ENCODE data around the gene GRB14. TPM values are rescaled to one million over a fixed set of nuclear protein-coding genes. Genes with fewer than 3 reads are reported as not detected.

Gene GRB14
- total RNA-seq, 1 experiment from 2014 or later = 6.3 TPM

- H3K27me3 ChIP-seq (ENCODE audit: insufficient read depth, low read length) = no peaks in the 10 kb centered on the region
- intact Hi-C loops (cut with micrococcal nuclease) = no loop called here
- ATAC-seq (no peak), DNase-seq (ENCODE audit: low read depth, low spot score) (no peak)
- POLR2A ChIA-PET = no interaction called here
- no peak overlapping the region for H3K27ac ChIP-seq (ENCODE audit: low read depth, low read length)
- no peaks in the 10 kb centered on the region for H3K9me3 ChIP-seq (ENCODE audit: control insufficient read depth in 1 of 2, insufficient read depth in 1 of 2, low read depth in 1 of 2, low read length in 2 of 2)
- RAD21 ChIA-PET (ENCODE audit: low non-redundant PET in 1 of 2, low total read pairs in 2 of 2, uncharacterized antibody in 2 of 2, unreplicated experiment in 2 of 2) = no interaction called here
- H3K79me2 ChIP-seq (ENCODE audit: insufficient read depth, low read length) = no peaks in the 10 kb centered on the region
- H3K4me1 ChIP-seq (ENCODE audit: control insufficient read depth in 1 of 2, insufficient read depth in 2 of 2, low read length in 2 of 2) = no peaks in the 10 kb centered on the region
- H3K9me2 ChIP-seq (ENCODE audit: insufficient read depth) = no peaks in the 10 kb centered on the region
- no peak for TF ChIP-seq YY1 (IDR thresholded peaks at IDR 0.05; ENCODE audit: extremely low read depth, insufficient replicate concordance, low read depth, low read length)
- no peak for TF ChIP-seq ZBTB33 (IDR thresholded peaks at IDR 0.05; ENCODE audit: extremely low read depth, insufficient replicate concordance, low read length)
- TF ChIP-seq FOSL1 (IDR thresholded peaks at IDR 0.05; ENCODE audit: low read depth) = no peak
- TF ChIP-seq ELF1 (IDR thresholded peaks at IDR 0.05; ENCODE audit: borderline replicate concordance, low read depth) = no peak
- TF ChIP-seq JUND (IDR thresholded peaks at IDR 0.05) = no peak
- no peak for TF ChIP-seq SP1 (IDR thresholded peaks at IDR 0.05; ENCODE audit: low read depth)
- TF ChIP-seq RAD21 (IDR thresholded peaks at IDR 0.05; ENCODE audit: low read depth) = no peak
- TF ChIP-seq POLR2A (IDR thresholded peaks at IDR 0.05; ENCODE audit: borderline replicate concordance, extremely low read depth, insufficient read depth, insufficient read length) = no peak
- no peak for TF ChIP-seq EZH2phosphoT487 (IDR thresholded peaks at IDR 0.05; ENCODE audit: borderline replicate concordance)
- no peak for TF ChIP-seq REST (IDR thresholded peaks at IDR 0.05; ENCODE audit: low read depth)
- TF ChIP-seq SRF (IDR thresholded peaks at IDR 0.05; ENCODE audit: low read depth) = no peak
- no peak for TF ChIP-seq CTCF (IDR thresholded peaks at IDR 0.05 in 2 of 3, conservative IDR thresholded peaks at IDR 0.05 in 1 of 3; ENCODE audit: borderline replicate concordance in 1 of 3, insufficient read depth in 1 of 3, low read depth in 2 of 3, low read length in 2 of 3)
- no peak for TF ChIP-seq ZNF274 (IDR thresholded peaks at IDR 0.05; ENCODE audit: low read depth, low read length)
- TF ChIP-seq EGR1 (IDR thresholded peaks at IDR 0.05; ENCODE audit: low read depth) = no peak
- TF ChIP-seq ZFX (IDR thresholded peaks at IDR 0.05) = no peak
- CTCF ChIA-PET = no interaction called here
- no peak overlapping the region for H2AFZ ChIP-seq (ENCODE audit: low read depth, low read length, poor library complexity, severe bottlenecking)
- no peak overlapping the region for H3K4me3 ChIP-seq (replicated peaks in 1 of 2; ENCODE audit: low read depth in 1 of 2, low read length in 2 of 2)
- no peak overlapping the region for H3K4me2 ChIP-seq (ENCODE audit: low read length)
- BruUV-seq (replicated peaks) = no TSS peak
- H3K36me3 ChIP-seq (ENCODE audit: control insufficient read depth in 1 of 2, insufficient read depth in 2 of 2, low read length in 2 of 2) = no peaks in the 10 kb centered on the region
- no peak overlapping the region for H3K9ac ChIP-seq (ENCODE audit: low read length)
- H4K20me1 ChIP-seq (ENCODE audit: insufficient read depth) = no peaks in the 10 kb centered on the region
These were observed 85.8 kb downstream of the GRB14 start for GRCh38 chr2:164535280-164536025.

Measured in HCT116 (cell line).